Activated CD4-positive, alpha-beta memory T cell treated with anti-CD3 and anti-CD28 coated beads for 36 hours (primary cell): ENCODE measurements around the gene CILP2. TPM values are rescaled to one million over a fixed set of nuclear protein-coding genes. Genes with fewer than 3 reads are reported as not detected.

Experiments used
- total RNA-seq, 2 experiments: library from RNA; stranded (reverse); gene quantifications; one replicate each; pipeline ENCODE4 v1.2.3, GENCODE V29; 2021

The CILP2 gene
- total RNA-seq, 2 experiments from 2014 or later, result 0.44 to 0.50 TPM

Other genes starting within 250 kb of the CILP2 start
- 10 to 100 TPM; 39.2 to 44.0 TPM for gene SUGP1, start 217.8 kb upstream of the CILP2 start, total RNA-seq
- 10 to 100 TPM; 38.6 to 40.9 TPM for gene MAU2, start 217.4 kb upstream of the CILP2 start, total RNA-seq
- 100 to 1,000 TPM; 114 TPM for gene GATAD2A, start 132.6 kb upstream of the CILP2 start, total RNA-seq
- gene TSSK6, start 22.7 kb upstream of the CILP2 start, total RNA-seq, result 1 to 10 TPM; 3.1 to 4.7 TPM
- gene NDUFA13, start 22.0 kb upstream of the CILP2 start, total RNA-seq, result 100 to 1,000 TPM; 365 to 374 TPM
- 1 to 10 TPM; 6.9 to 8.2 TPM for gene YJEFN3, start 9.4 kb upstream of the CILP2 start, total RNA-seq
- gene PBX4, start 80.4 kb downstream of the CILP2 start, total RNA-seq, result 10 to 100 TPM; 44.9 to 45.7 TPM
- gene LPAR2, start 90.0 kb downstream of the CILP2 start, total RNA-seq, result 10 to 100 TPM; 32.5 to 33.1 TPM
- gene GMIP, start 105.4 kb downstream of the CILP2 start, total RNA-seq, result 10 to 100 TPM; 78.6 to 79.4 TPM
- 10 to 100 TPM; 66.6 to 69.2 TPM for gene ATP13A1, start 125.4 kb downstream of the CILP2 start, total RNA-seq
- gene ZNF101, start 130.6 kb downstream of the CILP2 start, total RNA-seq, result 10 to 100 TPM; 76.0 to 77.0 TPM
- 1 to 10 TPM; 6.8 to 7.9 TPM for gene ZNF14, start 194.8 kb downstream of the CILP2 start, total RNA-seq